Gastrocnemius medialis (tissue), 4 donors: ENCODE results near the gene RBMS3.

Experiments used
- CTCF ChIP-seq, 5 experiments: fragments of 450-650 bp in 3 of 5; fragments of 200-600 bp in 2 of 5; sonication (generic) in 2 of 5; IDR thresholded peaks in 4 of 5; conservative IDR thresholded peaks in 1 of 5; 1 replicate in 4 of 5; 2 replicates in 1 of 5; pipeline ENCODE4 v1.5.1; 2016 to 2019; ENCODE audit warnings: antibody characterized with exemption in 5 of 5, mild to moderate bottlenecking in 3 of 5, moderate library complexity in 3 of 5
- POLR2A ChIP-seq, 2 donors: fragments of 450-650 bp; IDR thresholded peaks; one replicate each; pipeline ENCODE4 v1.6.1; 2017; ENCODE audit warnings: antibody characterized with exemption in 2 of 2, mild to moderate bottlenecking in 2 of 2, moderate library complexity in 2 of 2

GRCh38 chr3:29827756-29828155, 546.9 kb downstream of the RBMS3 start:
- TF ChIP-seq CTCF (IDR thresholded peaks at IDR 0.05 in 4 of 5, conservative IDR thresholded peaks at IDR 0.05 in 1 of 5) (no peak), POLR2A (IDR thresholded peaks at IDR 0.05) (no peak)
